B cell (primary cell): ENCODE results near the gene SESN3. TPM values are rescaled to one million over a fixed set of nuclear protein-coding genes. Genes with fewer than 3 reads are reported as not detected.

ENCODE experiments used
- ATAC-seq: fragments of 200-7000 bp; cut with Tn5 transposase; one replicate; pipeline ENCODE4 v1.10.0; 2021; ENCODE audit warnings: low read depth, mild to moderate bottlenecking, moderate number of reproducible peaks, moderate library complexity
- CTCF ChIA-PET: fragments of 350-600 bp; sonication (Branson Sonifier 250); formaldehyde crosslinking; loops from one replicate; lab custom pipeline; 2021; ENCODE audit warnings: antibody characterized with exemption, inconsistent platforms; lab: Charles Lee
- POLR2A ChIA-PET: fragments of 350-600 bp; sonication (Branson Sonifier 250); formaldehyde crosslinking; loops from one replicate; lab custom pipeline; 2021; ENCODE audit warnings: antibody characterized with exemption; lab: Charles Lee
- DNase-seq: peaks from one replicate; pipeline ENCODE4 v3.0.0; 2013
- H2AFZ ChIP-seq: 2 replicates; pipeline ENCODE4 v1.6.1; 2012; ENCODE audit warnings: mild to moderate bottlenecking, low read depth, low read length; ENCODE audit not compliant: insufficient read depth, poor library complexity, severe bottlenecking
- H3K27ac ChIP-seq, 2 donors: 1 replicate in 1 of 2; 2 replicates in 1 of 2; pipeline ENCODE4 v1.5.1; 2012 to 2013; ENCODE audit warnings: low read length in 2 of 2, mild to moderate bottlenecking in 2 of 2, moderate library complexity in 1 of 2
- H3K27me3 ChIP-seq, 4 experiments: fragments of 200-600 bp in 1 of 4; sonication (generic) in 1 of 4; replicated peaks in 1 of 4; 1 replicate in 2 of 4; 2 replicates in 2 of 4; pipeline versions ENCODE4 v1.6.1 to v1.7.0; 2013 to 2016; ENCODE audit warnings: low read length in 3 of 4, mild to moderate bottlenecking in 2 of 4, mixed read lengths in 1 of 4, moderate library complexity in 1 of 4; ENCODE audit not compliant: insufficient read depth in 4 of 4, control insufficient read depth in 3 of 4; ENCODE audit errors: control extremely low read depth in 1 of 4
- H3K36me3 ChIP-seq, 2 experiments: replicated peaks in 1 of 2; 1 replicate in 1 of 2; 2 replicates in 1 of 2; pipeline versions ENCODE4 v1.6.1 to v1.7.1; 2013; ENCODE audit warnings: low read length in 1 of 2; ENCODE audit not compliant: insufficient read depth in 2 of 2, control insufficient read depth in 1 of 2; ENCODE audit errors: control extremely low read depth in 1 of 2, extremely low read depth in 1 of 2
- H3K4me1 ChIP-seq, 2 donors: fragments of 200-600 bp in 1 of 2; sonication (generic) in 1 of 2; 1 replicate in 1 of 2; 2 replicates in 1 of 2; pipeline versions ENCODE4 v1.5.1 to v1.6.1; 2013 to 2017; ENCODE audit warnings: low read length in 2 of 2; ENCODE audit not compliant: control insufficient read depth in 2 of 2, insufficient read depth in 2 of 2
- H3K4me2 ChIP-seq: replicated peaks from 2 replicates; pipeline ENCODE3; 2012; ENCODE audit warnings: mild to moderate bottlenecking, low read depth, low read length; ENCODE audit not compliant: poor library complexity, severe bottlenecking
- H3K4me3 ChIP-seq, 5 experiments: fragments of 200-600 bp in 1 of 5; sonication (generic) in 1 of 5; 1 replicate in 3 of 5; 2 replicates in 2 of 5; pipeline versions ENCODE4 v1.5.1 to v1.7.0; 2011 to 2016; ENCODE audit warnings: low read length in 4 of 5, mild to moderate bottlenecking in 4 of 5, low read depth in 2 of 5, control low read depth in 1 of 5, moderate library complexity in 1 of 5; ENCODE audit not compliant: insufficient read depth in 1 of 5; ENCODE audit errors: control extremely low read depth in 1 of 5, extremely low read depth in 1 of 5
- H3K79me2 ChIP-seq: fragments of 200-600 bp; sonication (generic); one replicate; pipeline ENCODE4 v1.6.0; 2016; ENCODE audit warnings: low read length; ENCODE audit not compliant: control insufficient read depth, insufficient read depth
- H3K9ac ChIP-seq: fragments of 200-600 bp; sonication (generic); 2 replicates; pipeline ENCODE4 v1.6.1; 2017; ENCODE audit warnings: mild to moderate bottlenecking, low read length, moderate library complexity
- H3K9me3 ChIP-seq, 3 donors: one replicate each; pipeline versions ENCODE4 v1.6.1 to v1.7.1; 2013; ENCODE audit warnings: low read length in 2 of 3; ENCODE audit not compliant: control insufficient read depth in 2 of 3, insufficient read depth in 1 of 3; ENCODE audit errors: control extremely low read depth in 1 of 3
- H4K20me1 ChIP-seq: 2 replicates; pipeline ENCODE4 v1.6.0; 2012; ENCODE audit warnings: mild to moderate bottlenecking, low read length; ENCODE audit not compliant: insufficient read depth, control insufficient read depth, poor library complexity, severe bottlenecking
- H3K27ac Mint-ChIP-seq: one replicate; pipeline ENCODE4 v1.8.0; 2021; ENCODE audit warnings: mixed read lengths
- H3K27me3 Mint-ChIP-seq: one replicate; pipeline ENCODE4 v1.8.0; 2021; ENCODE audit warnings: mixed read lengths
- H3K4me1 Mint-ChIP-seq: one replicate; pipeline ENCODE4 v1.8.0; 2021; ENCODE audit warnings: mixed read lengths
- H3K4me3 Mint-ChIP-seq: one replicate; pipeline ENCODE4 v1.8.0; 2021; ENCODE audit warnings: mixed read lengths
- H3K9me3 Mint-ChIP-seq: one replicate; pipeline ENCODE4 v1.8.0; 2022; ENCODE audit warnings: mixed read lengths; ENCODE audit not compliant: insufficient read depth
- CTCF ChIP-seq: fragments of 200-600 bp; IDR thresholded peaks from one replicate; pipeline ENCODE4 v1.8.0; 2022; ENCODE audit warnings: antibody characterized with exemption, mild to moderate bottlenecking
- EZH2 ChIP-seq: IDR thresholded peaks from 2 replicates; pipeline ENCODE4 v1.6.1; 2012; ENCODE audit warnings: borderline replicate concordance, low read depth, mild to moderate bottlenecking, moderate library complexity, low read length; ENCODE audit not compliant: insufficient read depth, poor library complexity, severe bottlenecking
- WGBS: methylation state at CpG from one replicate; pipeline ENCODE4 v1.1.5; 2013; ENCODE audit warnings: missing lambda C conversion rate; ENCODE audit not compliant: insufficient coverage; 5-methylcytosine and 5-hydroxymethylcytosine counted together
- intact Hi-C: fragments of 100-400 bp; cut with micrococcal nuclease; formaldehyde crosslinking; loops from one replicate; pipeline ENCODE4 v1.10.0; 2022
- polyA plus RNA-seq: library from polyadenylated mRNA; depleted of rRNA; stranded (reverse); fragments of >200 nt; gene quantifications from 2 replicates; pipeline ENCODE4 v1.2.3, GENCODE V29; 2012
- total RNA-seq, 2 donors: library from RNA; stranded (reverse); fragments of 120-200 nt in 1 of 2; gene quantifications; 1 replicate in 1 of 2; 2 replicates in 1 of 2; pipeline versions ENCODE4 v1.2.3 to v1.2.4, GENCODE V29; 2013 to 2022

Gene SESN3
- total and polyA plus RNA-seq, 2 donors (not counting 1 experiment from before 2014, with no cell fraction given) = 10.1 to 519 TPM

- TF ChIP-seq EZH2 (no peak), CTCF (no peak)
- Mint-ChIP-seq H3K27ac (no peak overlapping the region), H3K4me3 (no peak overlapping the region), H3K9me3 (no peaks in the 10 kb centered on the region), H3K4me1 (peaks cover 42% of the 10 kb centered on the region), H3K27me3 (no peaks in the 10 kb centered on the region)
- Histone ChIP-seq H4K20me1 (peaks cover 5% of the 10 kb centered on the region), H3K4me1 (peaks cover 10 to 18% of the 10 kb centered on the region in 2 donors), H3K4me2 (no peak overlapping the region), H3K4me3 (no peak overlapping the region), H3K36me3 (peaks cover 8 to 45% of the 10 kb centered on the region in 2 experiments), H2AFZ (no peak overlapping the region), H3K9ac (no peak overlapping the region), H3K27me3 (no peaks in the 10 kb centered on the region), H3K9me3 (no peaks in the 10 kb centered on the region), H3K79me2 (peaks cover 33% of the 10 kb centered on the region), H3K27ac (no peak overlapping the region)
- ChIA-PET CTCF (interaction anchor here (1.0 kb wide), 1 partner anchor 8 kb away, joined by 3 read pairs; no protein-coding TSS in a partner anchor), POLR2A (no interaction called here)
- ATAC-seq = no peak
- DNase-seq = no peak
- intact Hi-C loops = loop anchor here (5.0 kb wide), 1 partner anchor 34 kb away; no protein-coding TSS in a partner anchor
- WGBS = no CpG with 5 or more reads among the region's 1 CpG
Observed at GRCh38 chr11:95193541-95193940, 37.5 kb downstream of the SESN3 start.

GRCh38 chr11:95192717-95193116, 38.3 kb downstream of the SESN3 start:
- no peaks in the 10 kb centered on the region for H3K9me3 ChIP-seq
- Mint-ChIP-seq H3K27me3 (no peaks in the 10 kb centered on the region), H3K4me3 (no peak overlapping the region), H3K9me3 (no peaks in the 10 kb centered on the region), H3K4me1 (peaks cover 39% of the 10 kb centered on the region), H3K27ac (peak overlapping the region; percentile 34)
- peaks cover 25% of the 10 kb centered on the region for H3K79me2 ChIP-seq
- intact Hi-C loops = loop anchor here (5.0 kb wide), 1 partner anchor 35 kb away; no protein-coding TSS in a partner anchor
- peaks cover 10 to 16% of the 10 kb centered on the region in 2 donors for H3K4me1 ChIP-seq
- no peak overlapping the region for H2AFZ ChIP-seq
- no peak for DNase-seq
- H3K4me2 ChIP-seq = no peak overlapping the region
- H3K4me3 ChIP-seq = no peak overlapping the region
- H3K27ac ChIP-seq = no peak overlapping the region
- CTCF ChIA-PET = interaction anchor here (1.0 to 5.8 kb wide), 2 partner anchors 9 to 513 kb away, joined by 3 to 31 read pairs; no protein-coding TSS in a partner anchor
- peaks cover 7% of the 10 kb centered on the region for H4K20me1 ChIP-seq
- no peaks in the 10 kb centered on the region for H3K27me3 ChIP-seq
- ATAC-seq = no peak
- 55% methylated on average over 2 of the region's 3 CpGs for WGBS
- H3K9ac ChIP-seq = no peak overlapping the region
- TF ChIP-seq EZH2 (no peak), CTCF (no peak)
- peaks cover 8 to 52% of the 10 kb centered on the region in 2 experiments for H3K36me3 ChIP-seq
- POLR2A ChIA-PET = no interaction called here
